RCC 7860 (cell line): Measurements from ENCODE around the gene CNTN6.

Experiments
- DNase-seq: peaks from one replicate; pipeline ENCODE4 v3.0.0-alpha.2; 2015; ENCODE audit warnings: low spot score
- FAIRE-seq: peaks from 2 replicates; lab custom pipeline; 2012; peaks lifted over from hg19 to GRCh38; lab: Jason Lieb, UNC

Gene CNTN6

DNA sequence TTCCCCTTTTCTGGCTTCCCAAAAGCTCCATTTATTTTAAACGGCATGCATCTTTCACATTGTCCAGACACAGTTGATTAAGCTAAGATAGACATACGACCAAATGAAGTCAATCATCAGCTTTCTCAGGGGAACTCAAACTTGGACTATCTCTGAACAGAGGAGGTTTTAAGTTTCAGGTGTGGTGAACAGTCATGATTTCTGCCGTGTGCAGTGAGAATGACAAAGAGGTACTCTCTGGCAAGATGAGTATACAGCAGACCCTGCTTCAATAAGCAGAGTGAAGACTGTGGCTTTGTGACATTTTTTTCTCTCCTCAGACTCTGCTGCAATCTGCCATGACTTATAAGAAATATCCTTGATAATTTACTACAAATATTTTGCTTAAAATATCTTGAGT is 307.7 kb downstream of the CNTN6 start:
- DNase-seq (no peak), FAIRE-seq (no peak)

DNA sequence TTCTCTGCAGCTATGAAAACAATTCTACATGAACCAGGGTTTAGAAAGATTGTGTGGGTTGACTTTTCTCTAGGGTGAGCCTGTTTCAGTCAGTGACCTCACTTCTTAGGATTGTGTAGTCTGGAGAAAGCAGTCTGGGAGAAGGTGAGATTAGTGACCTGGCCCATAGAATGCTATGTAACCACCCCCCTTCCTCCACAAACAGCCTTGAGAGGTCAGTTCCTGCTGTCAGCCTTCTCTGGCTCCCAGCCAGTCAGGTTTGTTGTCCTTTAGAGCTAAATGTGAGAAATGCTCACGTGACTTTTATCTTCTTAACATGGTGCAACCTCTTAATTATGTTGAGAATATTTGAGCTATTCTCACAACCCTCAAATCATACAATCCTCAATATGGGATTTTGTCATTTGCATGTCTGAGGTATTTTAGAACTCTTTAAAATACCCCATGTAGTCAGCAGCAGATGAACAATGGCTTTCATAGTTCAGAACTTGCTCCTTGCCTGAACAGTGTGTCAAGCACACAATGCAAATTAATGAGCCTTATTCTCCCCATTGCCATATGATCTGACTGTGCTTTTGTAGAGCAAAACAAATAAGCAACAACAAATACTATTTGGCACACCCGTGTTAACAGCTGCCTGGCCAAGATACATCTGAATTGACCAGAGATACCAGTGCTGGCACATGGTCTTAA is 311.6 kb downstream of the CNTN6 start:
- DNase-seq: no peak
- FAIRE-seq: no peak

DNA sequence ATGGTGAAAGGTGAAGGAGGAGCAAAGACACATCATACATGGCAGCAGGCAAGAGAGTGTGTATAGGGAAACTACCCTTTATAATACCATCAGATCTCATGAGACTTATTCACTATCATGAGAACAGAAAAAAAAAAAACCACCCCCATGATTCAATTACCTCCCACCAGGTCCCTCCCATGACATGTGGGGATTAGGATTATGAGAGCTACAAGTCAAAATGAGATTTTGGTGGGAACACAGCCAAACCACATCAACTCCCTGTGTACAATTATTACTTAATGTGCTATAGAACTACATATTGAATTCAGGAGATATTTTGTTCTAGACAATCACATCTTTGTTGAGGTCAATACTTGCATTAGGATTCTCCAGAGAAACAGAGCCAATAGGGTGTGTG is 313.4 kb downstream of the CNTN6 start:
- FAIRE-seq: no peak
- DNase-seq: no peak

DNA sequence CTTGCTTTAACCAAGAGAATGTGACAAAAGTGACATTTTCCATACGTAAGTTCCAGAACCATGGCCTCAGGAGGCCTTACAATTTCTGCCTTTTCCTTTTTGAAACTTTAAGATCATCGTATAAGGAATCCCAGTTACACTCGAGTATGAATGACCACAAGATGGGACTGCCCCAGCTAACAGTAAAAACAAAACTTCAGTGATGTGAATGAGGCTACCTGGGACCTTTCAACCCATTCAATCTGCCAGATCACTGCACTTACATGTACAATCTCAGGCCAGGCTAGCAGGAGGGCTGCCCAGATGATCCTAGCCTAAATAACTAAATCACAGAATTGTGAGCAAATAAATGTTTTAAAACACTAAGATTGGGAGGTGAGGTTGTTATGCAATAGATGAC is 328.8 kb downstream of the CNTN6 start:
- no peak for DNase-seq
- no peak for FAIRE-seq

DNA sequence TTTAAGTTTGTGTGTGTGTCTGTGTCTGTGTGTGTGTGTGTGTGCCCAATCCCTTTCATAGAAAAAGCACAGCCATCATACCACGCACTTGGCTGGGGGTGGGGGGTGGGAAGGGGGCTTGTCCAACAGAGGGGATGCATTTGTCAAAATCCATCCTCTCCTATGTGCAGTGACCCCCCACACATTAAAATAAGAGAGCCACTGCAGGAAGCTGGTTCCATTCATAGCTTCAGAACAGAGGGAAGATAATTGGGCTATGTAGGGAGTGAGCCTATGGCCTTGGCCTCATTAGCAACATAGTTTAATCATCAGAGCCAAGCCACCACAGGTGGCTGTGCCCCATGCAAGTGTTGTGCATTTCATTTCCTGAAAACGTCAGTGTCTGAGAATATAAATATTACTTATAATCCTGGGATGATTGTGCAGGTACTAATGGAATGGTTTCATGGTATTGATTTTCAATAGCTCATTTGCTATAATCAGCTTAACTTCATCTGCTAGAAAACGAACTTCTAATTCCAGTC is 330.8 kb downstream of the CNTN6 start:
- DNase-seq (no peak), FAIRE-seq (no peak)

DNA sequence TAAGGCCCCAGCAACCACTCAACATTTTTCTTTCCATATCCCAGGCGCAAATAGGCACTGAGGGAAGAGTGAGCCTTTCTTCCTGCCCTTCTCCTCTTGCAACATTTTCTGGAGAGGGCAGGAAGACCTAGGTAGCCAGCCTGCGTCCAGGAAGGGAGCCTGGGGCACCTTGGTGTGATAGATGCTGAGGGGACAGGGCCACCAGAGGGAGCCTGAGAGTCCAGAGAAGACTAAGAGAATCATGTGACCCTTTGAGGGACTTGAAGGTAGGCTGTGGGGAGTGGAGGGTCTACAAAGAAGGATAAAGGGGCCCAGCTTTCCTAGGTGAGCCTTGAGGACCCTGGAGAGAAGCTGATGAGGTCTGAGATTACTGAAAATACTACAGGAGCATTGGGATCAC is 346.6 kb downstream of the CNTN6 start:
- no peak for DNase-seq
- FAIRE-seq: no peak

DNA sequence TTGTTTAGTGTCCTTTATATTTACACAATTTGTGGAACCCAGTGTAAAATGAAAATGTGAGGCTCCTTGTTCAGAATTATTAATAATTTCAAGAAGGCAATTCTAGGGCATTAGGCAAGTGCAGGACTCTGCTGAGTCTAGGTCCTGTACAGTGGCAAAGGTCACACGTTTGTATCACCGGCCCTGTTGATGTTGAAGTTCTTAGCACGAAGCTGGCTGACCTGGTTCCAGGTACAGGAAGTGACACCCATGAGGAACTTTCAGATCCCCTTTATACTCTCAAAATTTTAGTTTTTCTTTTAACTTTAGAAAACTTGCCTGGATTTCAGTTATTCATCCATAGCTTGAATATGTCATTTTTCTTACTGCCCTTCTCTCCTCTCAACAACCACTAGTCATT is 349.4 kb downstream of the CNTN6 start:
- FAIRE-seq: no peak

DNA sequence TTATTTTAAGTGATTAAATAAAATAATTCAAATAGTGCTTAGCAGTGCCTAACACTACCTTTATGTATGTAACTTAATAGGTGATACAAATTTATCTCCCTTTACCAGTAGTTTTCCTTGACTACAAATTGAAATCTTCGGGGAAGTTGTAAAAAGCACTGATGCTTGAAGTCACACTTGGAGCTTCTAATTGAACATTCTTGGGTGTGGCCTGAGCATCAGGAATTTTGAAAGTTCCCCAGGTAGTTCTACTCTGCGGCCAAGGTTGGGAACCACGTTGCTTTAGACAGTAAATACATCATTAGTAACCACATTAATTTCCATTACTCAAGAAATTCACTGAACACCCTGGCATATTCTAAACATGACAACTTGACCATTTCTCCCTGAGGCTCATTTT is 351.4 kb downstream of the CNTN6 start:
- no peak for FAIRE-seq
- no peak for DNase-seq

More for the DNA sequence above, 349.4 kb downstream of the CNTN6 start:
- DNase-seq: no peak

DNA sequence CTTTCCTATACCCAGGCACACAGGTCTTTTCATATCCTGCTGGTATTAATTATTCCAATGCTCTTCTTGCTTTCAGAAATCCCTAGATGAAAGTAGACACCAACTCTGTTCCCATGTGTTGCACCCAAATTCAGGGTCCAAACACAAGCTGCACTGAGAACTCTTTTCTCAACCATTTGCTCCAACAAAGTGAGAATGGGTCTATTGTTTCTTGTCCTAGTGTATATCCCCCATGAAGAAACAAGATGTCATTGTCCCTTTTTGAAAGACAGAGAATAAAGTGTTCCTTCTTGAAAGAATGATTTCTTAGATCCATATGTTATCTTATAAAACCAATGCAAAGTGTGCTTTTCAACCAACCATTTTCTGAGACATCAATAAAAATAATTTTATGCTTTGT is 353.7 kb downstream of the CNTN6 start:
- no peak for DNase-seq
- FAIRE-seq: no peak

DNA sequence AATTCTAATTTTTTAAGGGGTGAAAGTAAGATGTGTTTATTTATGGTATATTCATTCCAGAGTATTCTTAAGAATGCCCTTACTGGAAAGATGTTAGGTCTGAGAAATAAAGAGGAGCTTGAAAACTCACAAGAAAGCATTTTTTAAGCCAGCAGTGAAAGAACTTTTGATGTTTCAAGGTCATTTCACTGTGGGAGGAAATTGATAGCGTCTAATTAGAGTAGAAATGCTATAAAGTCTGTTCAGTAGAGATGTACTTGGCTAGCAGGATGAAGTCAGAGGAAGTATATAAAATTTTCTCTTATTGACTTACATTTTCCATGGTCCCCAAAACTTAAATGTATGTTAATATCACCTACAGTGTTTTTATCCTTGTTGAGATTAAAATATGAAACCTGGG is 354.6 kb downstream of the CNTN6 start:
- FAIRE-seq (no peak), DNase-seq (no peak)

DNA sequence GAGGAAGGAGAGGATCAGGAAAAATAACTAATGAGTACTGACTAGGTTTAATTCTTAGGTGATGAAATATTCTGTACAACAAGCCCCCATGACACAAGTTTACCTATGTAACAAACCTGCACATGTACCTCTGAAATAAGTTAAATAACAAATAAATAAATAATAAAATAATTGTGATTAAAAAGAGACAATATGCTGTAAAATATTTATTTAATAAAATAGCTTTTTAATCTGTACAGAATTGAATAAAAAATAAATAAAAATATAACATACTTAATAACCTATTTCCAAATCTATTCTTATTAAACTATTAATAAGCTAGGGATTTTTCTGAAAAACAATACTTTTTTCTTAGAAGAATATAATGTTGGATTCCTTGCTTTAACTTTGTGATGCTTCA is 355.6 kb downstream of the CNTN6 start:
- no peak for FAIRE-seq
- DNase-seq: no peak
